SK-N-SH treated with all-trans-retinoic acid at 6 μM for 48 hours (cell line): Measurements from ENCODE around the gene RALBP1.

Experiments used
- ARNTL ChIP-seq: fragments of 450-650 bp; formaldehyde crosslinking; IDR thresholded peaks from 2 replicates; pipeline ENCODE4 v1.5.0; 2020; ENCODE audit warnings: low read depth, mild to moderate bottlenecking, moderate library complexity, borderline replicate concordance
- ISL1 ChIP-seq: fragments of 250-450 bp; sonication (Bioruptor Pico); IDR thresholded peaks from 2 replicates; pipeline ENCODE4 v2.1.2; 2022; ENCODE audit warnings: mild to moderate bottlenecking, moderate library complexity
- PPARA ChIP-seq: fragments of 250-450 bp; sonication (Bioruptor Pico); IDR thresholded peaks from 2 replicates; pipeline ENCODE4 v1.5.0; 2020; ENCODE audit warnings: mild to moderate bottlenecking, borderline replicate concordance
- RARB ChIP-seq: fragments of 250-450 bp; sonication (Bioruptor Pico); IDR thresholded peaks from 2 replicates; pipeline ENCODE4 v1.8.0; 2021; ENCODE audit warnings: mild to moderate bottlenecking, moderate library complexity
- ZC3H10 ChIP-seq: fragments of 250-450 bp; sonication (Bioruptor Pico); IDR thresholded peaks from 2 replicates; pipeline ENCODE4 v1.5.1; 2021; ENCODE audit warnings: mild to moderate bottlenecking, moderate library complexity
- ZFP30 ChIP-seq: fragments of 450-650 bp; formaldehyde crosslinking; IDR thresholded peaks from 2 replicates; pipeline ENCODE4 v1.5.0; 2022; ENCODE audit warnings: mild to moderate bottlenecking, moderate library complexity
- ZNF8 ChIP-seq: fragments of 450-650 bp; formaldehyde crosslinking; IDR thresholded peaks from 2 replicates; pipeline ENCODE4 v1.5.0; 2020; ENCODE audit warnings: mild to moderate bottlenecking, moderate library complexity

DNA sequence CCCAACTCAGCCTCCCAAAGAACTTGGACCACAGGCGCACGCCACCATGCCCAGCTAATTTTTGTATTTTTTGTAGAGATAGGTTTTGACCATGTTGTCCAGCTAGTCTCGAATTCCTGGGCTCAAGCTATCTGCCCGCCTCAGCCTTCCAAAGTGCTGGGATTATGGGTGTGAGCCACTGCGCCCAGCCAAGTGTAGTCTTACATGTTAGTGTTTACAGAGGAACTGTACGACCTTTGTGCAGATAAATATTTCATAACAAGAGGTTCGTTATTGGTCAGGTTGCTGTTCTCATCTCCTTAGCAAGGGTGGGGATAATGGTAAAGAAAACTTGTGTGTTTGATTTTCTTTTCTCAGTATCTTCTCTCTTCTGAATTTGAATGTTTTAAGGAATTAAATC, 46.5 kb downstream of the RALBP1 start:
- no peak for TF ChIP-seq ZNF8 (CRISPR knock-in tag)
- no peak for TF ChIP-seq ZFP30 (CRISPR knock-in tag)
- no peak for TF ChIP-seq RARB (CRISPR knock-in tag)
- TF ChIP-seq PPARA (CRISPR knock-in tag), result no peak
- TF ChIP-seq ARNTL, result no peak
- TF ChIP-seq ISL1, result no peak
- no peak for TF ChIP-seq ZC3H10 (CRISPR knock-in tag)
